Measurements from ENCODE around the gene LDOC1.

GRCh38 chrX:141220342-141221008, 43.5 kb upstream of the LDOC1 start:
- TF ChIP-seq TEAD4 (IDR thresholded peaks at IDR 0.05) (no peak), MAX (IDR thresholded peaks at IDR 0.05) (no peak), REST (IDR thresholded peaks at IDR 0.05; ENCODE audit: low read depth) (no peak), CREB1 (IDR thresholded peaks at IDR 0.05; ENCODE audit: low read depth) (no peak), EP300 (IDR thresholded peaks at IDR 0.05; ENCODE audit: borderline replicate concordance) (no peak)
